ENCODE data around the gene RSKR. TPM values are rescaled to one million over a fixed set of nuclear protein-coding genes. Genes with fewer than 3 reads are reported as not detected.

Gene RSKR
- total RNA-seq, 4 donors from 2014 or later: 3.1 to 9.9 (median 7.7) TPM

- TF ChIP-seq CTCF (IDR thresholded peaks at IDR 0.05) (no peak), POLR2A (IDR thresholded peaks at IDR 0.05) (no peak)
- WGBS, 2 donors: 61 to 76% methylated on average over 5 of the region's 5 CpGs
- DNase-seq: no peak
- H3K4me3 ChIP-seq: no peak overlapping the region
- no peaks in the 10 kb centered on the region for H3K27me3 ChIP-seq
- intact Hi-C loops (cut with DNase I): no loop called here
- H3K4me1 ChIP-seq: peaks cover 0 to 21% (median 14%) of the 10 kb centered on the region in 3 donors
- H3K9me3 ChIP-seq: no peaks in the 10 kb centered on the region
- H3K36me3 ChIP-seq: peaks cover 0 to 72% (median 10%) of the 10 kb centered on the region in 3 donors
- H3K27ac ChIP-seq: no peak overlapping the region
Observed at GRCh38 chr17:28657756-28658155, 43.8 kb upstream of the RSKR start.

GRCh38 chr17:28655160-28655559 is 41.2 kb upstream of the RSKR start:
- WGBS, 2 donors: 92 to 100% methylated on average over 3 to 5 of the region's 5 CpGs
- DNase-seq: no peak
- intact Hi-C loops (cut with DNase I): no loop called here
- Histone ChIP-seq H3K4me3 (no peak overlapping the region), H3K9me3 (no peaks in the 10 kb centered on the region), H3K36me3 (peaks cover 0 to 98% (median 15%) of the 10 kb centered on the region in 3 donors), H3K27me3 (no peaks in the 10 kb centered on the region), H3K4me1 (peaks cover 0 to 5% (median 3%) of the 10 kb centered on the region in 3 donors), H3K27ac (no peak overlapping the region)
- TF ChIP-seq CTCF (IDR thresholded peaks at IDR 0.05) (no peak), POLR2A (IDR thresholded peaks at IDR 0.05) (no peak)

- Histone ChIP-seq H3K27ac (no peak overlapping the region), H3K27me3 (no peaks in the 10 kb centered on the region), H3K36me3 (peaks cover 0 to 60% (median 11%) of the 10 kb centered on the region in 3 donors), H3K4me3 (no peak overlapping the region), H3K9me3 (no peaks in the 10 kb centered on the region), H3K4me1 (peaks cover 17 to 29% (median 19%) of the 10 kb centered on the region in 3 donors)
- no peak for DNase-seq
- intact Hi-C loops (cut with DNase I): no loop called here
- TF ChIP-seq CTCF (IDR thresholded peaks at IDR 0.05): no peak
- TF ChIP-seq POLR2A (IDR thresholded peaks at IDR 0.05): no peak
- WGBS, 2 donors: 70% methylated on average over 2 of the region's 2 CpGs; no CpG with 5 or more reads in 1 of the 2 donors
Observed at GRCh38 chr17:28648698-28649097, 34.7 kb upstream of the RSKR start.

- WGBS, 2 donors: 50 to 53% methylated on average over 12 of the region's 12 CpGs
- intact Hi-C loops (cut with DNase I): no loop called here
- no peak for DNase-seq
Observed at GRCh38 chr17:28646039-28646754, 32.2 kb upstream of the RSKR start.

More at GRCh38 chr17:28646039-28646754, 32.2 kb upstream of the RSKR start:
- H3K36me3 ChIP-seq: peaks cover 6 to 56% (median 26%) of the 10 kb centered on the region in 3 donors
- TF ChIP-seq POLR2A (IDR thresholded peaks at IDR 0.05): no peak
- no peak for TF ChIP-seq CTCF (IDR thresholded peaks at IDR 0.05)
- peak overlapping the region; percentile 97 to 99 (median 98) for H3K27ac ChIP-seq
- peaks cover 21 to 41% (median 34%) of the 10 kb centered on the region in 3 donors for H3K4me1 ChIP-seq
- no peaks in the 10 kb centered on the region for H3K27me3 ChIP-seq
- peak overlapping the region in 3 of 4 donors; percentile 26 to 98 (median 52) for H3K4me3 ChIP-seq
- H3K9me3 ChIP-seq: no peaks in the 10 kb centered on the region
